Neural progenitor cell (in vitro differentiated cells): ENCODE data around the gene SERPINB13. TPM values are rescaled to one million over a fixed set of nuclear protein-coding genes. Genes with fewer than 3 reads are reported as not detected.

Source experiments
- DNase-seq: peaks from one replicate; pipeline ENCODE4 v3.0.0-alpha.2; 2016; ENCODE audit warnings: low spot score
- H2AFZ ChIP-seq: fragments of 200-600 bp; sonication (generic); replicated peaks from 2 replicates; pipeline ENCODE4 v1.6.1; 2016; ENCODE audit warnings: antibody characterized with exemption
- H3F3A ChIP-seq: fragments of 200-600 bp; sonication (generic); 2 replicates; pipeline ENCODE4 v1.6.1; 2016; ENCODE audit warnings: antibody characterized with exemption, low read depth
- H3K27ac ChIP-seq: fragments of 200-600 bp; sonication (generic); 2 replicates; pipeline ENCODE4 v1.5.1; 2016; ENCODE audit warnings: mild to moderate bottlenecking
- H3K27me3 ChIP-seq: fragments of 200-600 bp; sonication (generic); 2 replicates; pipeline ENCODE4 v1.6.1; 2016; ENCODE audit warnings: mild to moderate bottlenecking, moderate library complexity
- H3K36me3 ChIP-seq: fragments of 200-600 bp; sonication (generic); 2 replicates; pipeline ENCODE4 v1.5.1; 2016
- H3K4me1 ChIP-seq: fragments of 200-600 bp; sonication (generic); 2 replicates; pipeline ENCODE4 v1.6.1; 2016; ENCODE audit warnings: mixed run types
- H3K4me2 ChIP-seq: fragments of 200-600 bp; sonication (generic); 2 replicates; pipeline ENCODE4 v1.6.1; 2016
- H3K4me3 ChIP-seq: fragments of 200-600 bp; sonication (generic); 2 replicates; pipeline ENCODE4 v1.5.1; 2016
- H3K79me2 ChIP-seq: fragments of 200-600 bp; sonication (generic); 2 replicates; pipeline ENCODE4 v1.6.1; 2016; ENCODE audit warnings: low read depth
- H3K9ac ChIP-seq: fragments of 200-600 bp; sonication (generic); 2 replicates; pipeline ENCODE4 v1.6.1; 2016
- H3K9me3 ChIP-seq: fragments of 200-600 bp; sonication (generic); 2 replicates; pipeline ENCODE4 v1.5.1; 2016; ENCODE audit warnings: low read depth
- H4K20me1 ChIP-seq: fragments of 200-600 bp; sonication (generic); 2 replicates; pipeline ENCODE4 v1.6.1; 2016; ENCODE audit warnings: low read depth
- H3K27ac Mint-ChIP-seq: 3 replicates; pipeline ENCODE4 v1.8.0; 2021; ENCODE audit warnings: mixed read lengths
- H3K27me3 Mint-ChIP-seq: 2 replicates; pipeline ENCODE4 v1.8.0; 2022; ENCODE audit warnings: low read depth, mild to moderate bottlenecking, inconsistent platforms, moderate library complexity, mixed read lengths; ENCODE audit not compliant: insufficient read depth
- H3K36me3 Mint-ChIP-seq: 3 replicates; pipeline ENCODE4 v1.8.0; 2021; ENCODE audit warnings: mixed read lengths
- H3K4me1 Mint-ChIP-seq: 3 replicates; pipeline ENCODE4 v1.8.0; 2021; ENCODE audit warnings: mixed read lengths
- H3K4me3 Mint-ChIP-seq: 3 replicates; pipeline ENCODE4 v1.8.0; 2021; ENCODE audit warnings: mild to moderate bottlenecking, moderate library complexity, mixed read lengths
- H3K9me3 Mint-ChIP-seq: 3 replicates; pipeline ENCODE4 v1.8.0; 2020; ENCODE audit warnings: mixed read lengths
- CTCF ChIP-seq: fragments of 200-600 bp; sonication (generic); IDR thresholded peaks from 2 replicates; pipeline ENCODE4 v1.5.1; 2017; ENCODE audit warnings: antibody characterized with exemption, mild to moderate bottlenecking
- EZH2 ChIP-seq: fragments of 200-600 bp; sonication (generic); IDR thresholded peaks from 2 replicates; pipeline ENCODE4 v1.6.1; 2017; ENCODE audit warnings: antibody characterized with exemption, mild to moderate bottlenecking, moderate library complexity
- EZH2phosphoT487 ChIP-seq: fragments of 200-600 bp; sonication (generic); IDR thresholded peaks from 2 replicates; pipeline ENCODE4 v1.6.1; 2017; ENCODE audit warnings: antibody characterized with exemption
- total RNA-seq: library from RNA; depleted of rRNA; stranded (reverse); fragments of >200 nt; gene quantifications from 2 replicates; pipeline ENCODE4 v1.2.3, GENCODE V29; 2015; ENCODE audit warnings: low replicate concordance

The SERPINB13 gene
- total RNA-seq, 1 donor from 2014 or later = not detected

- Histone ChIP-seq H3K4me3 (no peak overlapping the region), H3K4me1 (peaks cover 8% of the 10 kb centered on the region), H2AFZ (no peak overlapping the region), H3K79me2 (no peaks in the 10 kb centered on the region), H3K9ac (no peak overlapping the region), H3K9me3 (no peaks in the 10 kb centered on the region), H4K20me1 (no peaks in the 10 kb centered on the region), H3K36me3 (no peaks in the 10 kb centered on the region), H3K27ac (no peak overlapping the region), H3K4me2 (no peak overlapping the region), H3K27me3 (no peaks in the 10 kb centered on the region), H3F3A (no peaks in the 10 kb centered on the region)
- Mint-ChIP-seq H3K4me1 (peaks cover 21% of the 10 kb centered on the region), H3K27me3 (no peaks in the 10 kb centered on the region), H3K4me3 (no peak overlapping the region), H3K27ac (no peak overlapping the region), H3K36me3 (no peaks in the 10 kb centered on the region), H3K9me3 (peaks cover under 1% of the 10 kb centered on the region)
- TF ChIP-seq CTCF = no peak
- no peak for TF ChIP-seq EZH2
- TF ChIP-seq EZH2phosphoT487 = no peak
- DNase-seq = no peak
Observed at GRCh38 chr18:63544017-63544416, 43.1 kb upstream of the SERPINB13 start.

DNA sequence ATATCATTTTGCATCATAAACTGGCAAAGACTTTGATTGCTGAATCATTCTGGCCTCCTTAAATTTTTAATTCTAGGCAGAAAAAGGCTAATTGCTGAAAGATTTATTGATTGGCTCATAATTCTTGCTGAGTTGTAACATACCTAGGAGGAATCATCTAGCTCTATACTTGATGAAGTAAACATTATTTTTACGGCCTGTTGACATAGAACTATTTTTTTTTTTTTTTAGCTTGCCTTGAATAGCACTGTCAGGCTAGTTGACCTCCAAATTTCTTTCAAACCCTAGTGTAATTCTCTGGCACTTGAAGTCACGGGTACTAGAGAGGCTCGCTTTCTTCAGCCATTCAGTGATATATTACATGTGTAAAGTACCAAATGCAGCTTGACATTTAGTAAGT lies 42.1 kb upstream of the SERPINB13 start:
- Histone ChIP-seq H2AFZ (no peak overlapping the region), H3K27ac (no peak overlapping the region), H4K20me1 (no peaks in the 10 kb centered on the region), H3K9ac (no peak overlapping the region), H3K27me3 (no peaks in the 10 kb centered on the region), H3K4me1 (peaks cover 5% of the 10 kb centered on the region), H3K9me3 (no peaks in the 10 kb centered on the region), H3K79me2 (no peaks in the 10 kb centered on the region), H3K4me3 (no peak overlapping the region), H3F3A (no peaks in the 10 kb centered on the region), H3K36me3 (no peaks in the 10 kb centered on the region), H3K4me2 (no peak overlapping the region)
- no peak for DNase-seq
- Mint-ChIP-seq H3K4me1 (peaks cover 11% of the 10 kb centered on the region), H3K27ac (no peak overlapping the region), H3K27me3 (no peaks in the 10 kb centered on the region), H3K4me3 (no peak overlapping the region), H3K9me3 (no peaks in the 10 kb centered on the region), H3K36me3 (no peaks in the 10 kb centered on the region)
- TF ChIP-seq EZH2phosphoT487 = no peak
- no peak for TF ChIP-seq EZH2
- no peak for TF ChIP-seq CTCF

DNA sequence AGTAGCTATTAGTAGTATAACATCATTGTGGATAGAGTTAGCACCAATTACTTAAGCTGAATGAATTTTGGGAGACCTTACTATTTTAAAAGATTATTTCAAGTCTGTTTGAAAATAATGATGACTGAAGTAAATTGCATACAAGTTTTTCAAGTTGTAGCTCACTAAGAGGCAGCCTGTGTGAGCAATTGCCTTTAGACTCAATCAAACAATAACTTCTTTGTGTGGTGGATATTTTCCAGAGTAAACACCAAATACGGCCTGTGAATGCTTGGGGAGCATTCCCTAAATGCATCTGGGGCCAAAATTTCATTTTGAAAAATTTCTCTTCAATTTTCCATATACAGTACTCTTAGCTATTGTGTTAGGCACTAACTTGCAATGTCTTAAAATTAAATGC lies 37.1 kb upstream of the SERPINB13 start:
- Histone ChIP-seq H3K27ac (no peak overlapping the region), H3K9me3 (no peaks in the 10 kb centered on the region), H3K27me3 (no peaks in the 10 kb centered on the region), H3K9ac (no peak overlapping the region), H4K20me1 (no peaks in the 10 kb centered on the region), H3K4me3 (no peak overlapping the region), H3K4me2 (no peak overlapping the region), H3K36me3 (no peaks in the 10 kb centered on the region), H2AFZ (no peak overlapping the region), H3K79me2 (no peaks in the 10 kb centered on the region), H3K4me1 (no peaks in the 10 kb centered on the region), H3F3A (no peaks in the 10 kb centered on the region)
- Mint-ChIP-seq H3K27me3 (no peaks in the 10 kb centered on the region), H3K9me3 (no peaks in the 10 kb centered on the region), H3K4me1 (peaks cover 4% of the 10 kb centered on the region), H3K36me3 (no peaks in the 10 kb centered on the region), H3K4me3 (no peak overlapping the region), H3K27ac (no peak overlapping the region)
- TF ChIP-seq EZH2 (no peak), CTCF (no peak), EZH2phosphoT487 (no peak)
- no peak for DNase-seq

- no peaks in the 10 kb centered on the region for H3K4me1 ChIP-seq
- H3K27me3 ChIP-seq = no peaks in the 10 kb centered on the region
- no peaks in the 10 kb centered on the region for H3K36me3 ChIP-seq
- Mint-ChIP-seq H3K27me3 (no peaks in the 10 kb centered on the region), H3K9me3 (no peaks in the 10 kb centered on the region), H3K4me3 (no peak overlapping the region), H3K4me1 (peaks cover 4% of the 10 kb centered on the region), H3K36me3 (no peaks in the 10 kb centered on the region), H3K27ac (no peak overlapping the region)
- H3K4me3 ChIP-seq = no peak overlapping the region
- no peak overlapping the region for H3K9ac ChIP-seq
- no peaks in the 10 kb centered on the region for H3F3A ChIP-seq
- no peak for TF ChIP-seq CTCF
- TF ChIP-seq EZH2 = no peak
- no peak for TF ChIP-seq EZH2phosphoT487
- no peak overlapping the region for H3K27ac ChIP-seq
- H3K9me3 ChIP-seq = no peaks in the 10 kb centered on the region
- no peak for DNase-seq
- H2AFZ ChIP-seq = no peak overlapping the region
- no peaks in the 10 kb centered on the region for H4K20me1 ChIP-seq
- no peaks in the 10 kb centered on the region for H3K79me2 ChIP-seq
- H3K4me2 ChIP-seq = no peak overlapping the region
Observed at GRCh38 chr18:63551769-63552168, 35.4 kb upstream of the SERPINB13 start.
